PFSK-1 (cell line): ENCODE data around the gene MYRF.

Source experiments
- FOXP2 ChIP-seq: optimal IDR thresholded peaks from 2 replicates; pipeline ENCODE3; 2011; ENCODE audit warnings: borderline replicate concordance, control low read depth, inconsistent platforms; ENCODE audit not compliant: insufficient read depth; ENCODE audit errors: extremely low read length, extremely low read depth
- POLR2AphosphoS5 ChIP-seq: IDR thresholded peaks from 2 replicates; pipeline ENCODE4 v1.6.1; 2012; ENCODE audit warnings: low read depth, mild to moderate bottlenecking, control low read depth, low read length, moderate library complexity
- REST ChIP-seq, 2 experiments: IDR thresholded peaks; 2 replicates each; pipeline versions ENCODE4 v1.6.1 to v1.8.0; 2011 to 2012; ENCODE audit warnings: low read depth in 2 of 2, low read length in 2 of 2, control low read depth in 1 of 2, inconsistent platforms in 1 of 2, mild to moderate bottlenecking in 1 of 2, moderate library complexity in 1 of 2; ENCODE audit not compliant: insufficient read depth in 1 of 2
- SIN3A ChIP-seq: IDR thresholded peaks from 2 replicates; pipeline ENCODE4 v1.6.1; 2012; ENCODE audit warnings: mild to moderate bottlenecking, low read length, moderate library complexity, borderline replicate concordance; ENCODE audit not compliant: insufficient read depth
- TAF1 ChIP-seq: IDR thresholded peaks from 2 replicates; pipeline ENCODE4 v1.6.1; 2012; ENCODE audit warnings: low read length, control low read depth, borderline replicate concordance; ENCODE audit not compliant: insufficient read depth

MYRF gene

GRCh38 chr11:61782299-61782698 lies 29.9 kb downstream of the MYRF start:
- no peak for TF ChIP-seq TAF1
- no peak for TF ChIP-seq SIN3A
- no peak for TF ChIP-seq POLR2AphosphoS5
- TF ChIP-seq REST (IDR thresholded peaks at IDR 0.05; ENCODE audit: insufficient read depth in 1 of 2, low read depth in 2 of 2, low read length in 2 of 2) = no peak
- no peak for TF ChIP-seq FOXP2

GRCh38 chr11:61782841-61783240 lies 30.4 kb downstream of the MYRF start:
- no peak for TF ChIP-seq REST (IDR thresholded peaks at IDR 0.05; ENCODE audit: insufficient read depth in 1 of 2, low read depth in 2 of 2, low read length in 2 of 2)
- no peak for TF ChIP-seq POLR2AphosphoS5
- TF ChIP-seq TAF1 = no peak
- TF ChIP-seq SIN3A = no peak
- TF ChIP-seq FOXP2 = no peak

- no peak for TF ChIP-seq TAF1
- TF ChIP-seq SIN3A = no peak
- no peak for TF ChIP-seq REST (IDR thresholded peaks at IDR 0.05; ENCODE audit: insufficient read depth in 1 of 2, low read depth in 2 of 2, low read length in 2 of 2)
- no peak for TF ChIP-seq FOXP2
- no peak for TF ChIP-seq POLR2AphosphoS5
Observed at GRCh38 chr11:61783717-61784505, 31.5 kb downstream of the MYRF start.

- TF ChIP-seq TAF1 = no peak
- TF ChIP-seq REST (IDR thresholded peaks at IDR 0.05; ENCODE audit: insufficient read depth in 1 of 2, low read depth in 2 of 2, low read length in 2 of 2) = no peak
- TF ChIP-seq POLR2AphosphoS5 = no peak
- TF ChIP-seq FOXP2 = no peak
- no peak for TF ChIP-seq SIN3A
Observed at GRCh38 chr11:61784506-61784805, 32.0 kb downstream of the MYRF start.

- TF ChIP-seq POLR2AphosphoS5 (no peak), SIN3A (no peak), FOXP2 (no peak), TAF1 (no peak), REST (IDR thresholded peaks at IDR 0.05; ENCODE audit: insufficient read depth in 1 of 2, low read depth in 2 of 2, low read length in 2 of 2) (no peak)
Observed at GRCh38 chr11:61785837-61786402, 33.5 kb downstream of the MYRF start.
